Ishikawa (cell line): ENCODE data around the gene RPRD2.

ENCODE experiments used
- CEBPB ChIP-seq: IDR thresholded peaks from 2 replicates; pipeline ENCODE4 v1.6.1; 2012
- EGR1 ChIP-seq: IDR thresholded peaks from 2 replicates; pipeline ENCODE4 v1.6.1; 2012
- EP300 ChIP-seq: IDR thresholded peaks from 2 replicates; pipeline ENCODE4 v1.6.1; 2012; ENCODE audit warnings: borderline replicate concordance
- NFIC ChIP-seq: IDR thresholded peaks from 2 replicates; pipeline ENCODE4 v1.6.1; 2012
- RAD21 ChIP-seq: IDR thresholded peaks from 2 replicates; pipeline ENCODE4 v1.6.1; 2012; ENCODE audit warnings: low read depth
- REST ChIP-seq: IDR thresholded peaks from 2 replicates; pipeline ENCODE4 v1.6.1; 2012; ENCODE audit warnings: low read depth, mild to moderate bottlenecking
- TAF1 ChIP-seq: IDR thresholded peaks from 2 replicates; pipeline ENCODE4 v1.6.1; 2012; ENCODE audit warnings: low read depth, mild to moderate bottlenecking

GRCh38 chr1:150429805-150430204 is 65.9 kb downstream of the RPRD2 start:
- TF ChIP-seq NFIC (no peak), EGR1 (no peak), RAD21 (no peak), REST (no peak), TAF1 (no peak), CEBPB (no peak), EP300 (no peak)
